Epithelial cell of esophagus (primary cell): ENCODE data around the gene SLC7A4.

ENCODE experiments used
- DNase-seq: peaks from one replicate; pipeline ENCODE4 v3.0.0; 2010; ENCODE audit warnings: low read depth
- H3K4me3 ChIP-seq: 2 replicates; pipeline ENCODE4 v1.5.1; 2011; ENCODE audit warnings: mild to moderate bottlenecking, low read length, control low read depth
- CTCF ChIP-seq: IDR thresholded peaks from 2 replicates; pipeline ENCODE4 v1.5.1; 2011; ENCODE audit warnings: low read depth, mild to moderate bottlenecking, low read length, control low read depth, inconsistent platforms; ENCODE audit not compliant: insufficient read depth; ENCODE audit errors: missing control alignments

Gene SLC7A4

DNA sequence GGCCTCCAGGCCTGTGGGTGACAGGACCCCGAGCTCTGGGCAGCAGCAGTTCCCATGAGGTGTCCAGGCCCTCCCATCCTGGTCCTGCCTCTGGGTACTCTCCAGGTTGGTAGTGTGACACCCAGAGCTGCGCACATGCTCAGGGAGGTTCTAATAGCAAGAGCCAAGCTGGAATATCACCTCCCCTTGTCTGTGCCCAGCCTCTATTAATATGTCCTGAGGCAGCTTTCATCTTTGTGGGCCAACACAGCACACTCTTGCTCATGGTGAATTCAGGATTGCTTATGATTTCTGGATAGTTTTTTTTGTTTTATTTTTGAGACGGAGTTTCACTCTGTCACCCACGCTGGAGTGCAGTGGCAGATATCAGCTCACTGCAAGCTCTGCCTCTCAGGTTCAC, 14.0 kb downstream of the SLC7A4 start:
- TF ChIP-seq CTCF = no peak
- DNase-seq = no peak
- no peak overlapping the region for H3K4me3 ChIP-seq

DNA sequence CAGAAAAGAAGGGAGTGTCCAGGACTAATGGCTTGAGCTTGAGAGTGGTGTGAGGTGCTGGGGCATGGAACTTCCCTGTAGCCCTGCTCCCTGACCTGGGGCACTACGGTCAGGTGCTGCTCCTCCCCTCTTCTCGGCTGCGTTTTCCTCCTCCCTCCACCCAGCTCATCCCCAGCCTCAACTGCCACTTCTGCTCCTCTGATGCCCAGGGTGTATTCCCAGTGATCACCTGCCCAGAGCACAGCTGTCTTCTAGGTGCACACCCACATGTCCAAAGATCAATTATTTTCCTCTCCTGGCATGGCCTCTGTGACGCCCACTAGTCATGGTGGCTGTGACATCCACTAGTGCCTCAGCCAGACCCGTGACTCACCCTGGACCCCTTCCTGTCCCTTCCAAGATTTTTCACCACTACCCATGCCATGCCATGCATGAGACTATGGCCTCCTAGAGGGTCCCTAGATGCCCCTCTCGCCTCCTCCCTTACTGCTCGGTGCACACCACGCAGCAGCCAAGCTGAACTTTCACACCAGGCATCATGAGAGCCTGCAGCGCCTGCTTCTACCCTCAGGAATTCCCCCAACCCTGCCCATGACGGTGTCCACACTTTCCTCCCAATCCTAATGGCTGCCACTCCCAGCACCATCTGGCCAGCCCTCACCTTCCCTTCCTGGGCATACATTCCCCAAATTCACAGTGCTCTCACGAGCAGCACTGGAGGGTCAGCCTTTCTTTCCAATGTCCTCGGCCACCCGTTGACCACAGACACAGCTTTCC, 15.5 kb downstream of the SLC7A4 start:
- no peak for TF ChIP-seq CTCF
- no peak overlapping the region for H3K4me3 ChIP-seq
- DNase-seq = no peak

- no peak for TF ChIP-seq CTCF
- DNase-seq = no peak
- H3K4me3 ChIP-seq = no peak overlapping the region
Observed at GRCh38 chr22:21015466-21016006, 16.8 kb downstream of the SLC7A4 start.

DNA sequence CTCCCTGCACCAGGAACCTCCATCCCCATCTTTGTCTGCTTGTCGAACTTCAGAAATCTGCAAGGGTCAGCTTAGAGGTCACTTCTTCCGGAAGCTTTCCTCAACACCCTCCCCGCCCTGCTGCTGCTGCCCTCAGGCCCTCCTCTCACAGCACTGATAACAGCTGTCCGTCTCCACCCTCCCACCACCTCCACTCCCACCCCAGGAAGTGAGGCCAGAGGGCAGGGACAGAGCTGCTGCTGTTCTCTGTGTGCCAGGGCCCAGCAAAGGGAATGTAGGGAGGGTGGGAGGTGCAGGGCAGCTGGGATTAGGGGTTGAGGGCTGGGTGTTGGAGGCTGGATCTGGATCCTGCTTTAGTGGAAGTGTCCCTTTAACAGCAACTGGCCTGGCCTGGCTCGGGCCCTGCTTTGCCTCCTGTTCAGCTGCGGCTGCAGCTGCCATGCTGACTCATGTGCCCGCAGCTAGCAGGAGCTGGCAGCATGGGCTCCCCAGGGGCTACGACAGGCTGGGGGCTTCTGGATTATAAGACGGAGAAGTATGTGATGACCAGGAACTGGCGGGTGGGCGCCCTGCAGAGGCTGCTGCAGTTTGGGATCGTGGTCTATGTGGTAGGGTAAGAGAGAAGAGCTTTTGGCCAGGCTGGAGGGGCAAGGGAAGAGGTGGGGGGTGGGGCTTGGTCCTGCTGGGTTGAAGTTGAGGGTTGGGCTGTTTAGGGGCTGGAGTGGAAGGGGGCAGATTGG, 17.5 kb downstream of the SLC7A4 start, which contains the start of gene P2RX6:
Gene P2RX6, plus strand, starts transcription at position 440 of the 740 bp plus-strand sequence. Its CDS starts 10 bp downstream, at position 450.
- no peak for TF ChIP-seq CTCF
- peak within 1 kb of the TSS; percentile 40 for H3K4me3 ChIP-seq
- no peak for DNase-seq

GRCh38 chr22:21014202-21014725, 18.1 kb downstream of the SLC7A4 start:
- peak overlapping the region; percentile 40 for H3K4me3 ChIP-seq
- peak; percentile 77 for DNase-seq
- no peak for TF ChIP-seq CTCF

GRCh38 chr22:21013657-21014201, 18.6 kb downstream of the SLC7A4 start:
- peak; percentile 31 for DNase-seq
- H3K4me3 ChIP-seq = peak overlapping the region; percentile 40
- TF ChIP-seq CTCF = no peak
